ENCODE measurements around the gene ARHGAP31.

- TF ChIP-seq CTCF (IDR thresholded peaks at IDR 0.05; ENCODE audit: low read depth, low read length, poor library complexity, severe bottlenecking) (no peak), EZH2phosphoT487 (IDR thresholded peaks at IDR 0.05; ENCODE audit: borderline replicate concordance, low read length) (no peak)
These were observed 72.8 kb downstream of the ARHGAP31 start for GRCh38 chr3:119367000-119367399.
